ENCODE measurements around the gene EP400. TPM values are rescaled to one million over a fixed set of nuclear protein-coding genes. Genes with fewer than 3 reads are reported as not detected.
A peak's percentile ranks its signal among the peaks of the same experiment; 100 is the strongest.

EP400 gene
- total and polyA plus RNA-seq, 2 of the 13 experiments (the other 11 are each of a cell fraction or from before 2014, with no cell fraction given): 4.9 to 5.0 TPM

DNA sequence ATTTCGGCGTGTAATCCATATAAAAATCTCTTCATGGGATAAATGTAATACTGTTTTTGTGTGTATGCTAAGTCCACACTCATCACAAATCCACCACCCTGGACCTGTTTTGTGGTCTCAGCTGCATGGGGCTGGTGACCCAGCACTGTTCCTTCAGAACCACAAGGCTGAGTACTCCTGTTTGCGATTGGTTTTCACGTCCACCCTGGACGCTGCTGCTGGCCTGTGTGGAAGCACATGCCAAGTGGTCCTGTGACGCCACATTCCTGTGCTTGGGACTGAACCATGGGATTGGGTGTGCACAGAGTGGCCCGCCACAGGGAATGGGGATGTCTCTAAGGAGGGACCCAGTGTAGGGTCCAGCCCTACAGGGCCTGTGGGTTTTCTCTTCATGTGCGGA is 16.4 kb upstream of the EP400 start:
- in situ Hi-C loops (cut with HindIII; ENCODE audit: extremely low pct_ligation_motif_present, low pct_unique_long_range_greater_than_20kb) (no loop called here), intact Hi-C loops (cut with micrococcal nuclease; ENCODE audit: unreplicated experiment) (no loop called here)
- WGBS (ENCODE audit: low lambda C conversion rate): 99% methylated on average over 8 of the region's 8 CpGs
- H3K27ac ChIP-seq (ENCODE audit: extremely low read length, insufficient read depth, low read length): no peak overlapping the region
- peaks cover 18 to 39% of the 10 kb centered on the region in 2 experiments for H3K36me3 ChIP-seq (replicated peaks in 1 of 2; ENCODE audit: control insufficient read depth in 1 of 2, insufficient read depth in 2 of 2, low read length in 2 of 2)
- no peak overlapping the region for H3K4me3 ChIP-seq (replicated peaks in 1 of 3; ENCODE audit: insufficient read depth in 1 of 3, low read depth in 2 of 3, low read length in 3 of 3)
- no peak overlapping the region for H3K4me2 ChIP-seq (ENCODE audit: low read depth, low read length)
- ChIA-PET POLR2A (no interaction called here), CTCF (ENCODE audit: low intra/inter-chr PET ratio, low total read pairs) (no interaction called here)
- DNase-seq (ENCODE audit: low spot score): no peak
- BruUV-seq (replicated peaks): TSS peak; percentile 17
- H3K4me1 ChIP-seq (ENCODE audit: insufficient read depth, low read length): peaks cover 12% of the 10 kb centered on the region
- H2AFZ ChIP-seq (ENCODE audit: low read length): no peak overlapping the region
- H3K9ac ChIP-seq (ENCODE audit: insufficient read depth, low read depth, low read length): no peak overlapping the region
- H4K20me1 ChIP-seq (ENCODE audit: insufficient read depth, low read length): peaks cover 2% of the 10 kb centered on the region; the same call in 1 of the 2 replicates
- H3K9me3 ChIP-seq (ENCODE audit: low read length): no peaks in the 10 kb centered on the region
- no peaks in the 10 kb centered on the region for H3K27me3 ChIP-seq (ENCODE audit: control insufficient read depth in 1 of 2, insufficient read depth in 2 of 2, low read length in 2 of 2)
- H3K79me2 ChIP-seq (ENCODE audit: insufficient read depth, low read length): peaks cover 16% of the 10 kb centered on the region
- ATAC-seq: no peak
- TF ChIP-seq ESRRA (CRISPR knock-in tag; IDR thresholded peaks at IDR 0.05; ENCODE audit: low read depth) (no peak), PHF21A (CRISPR knock-in tag; IDR thresholded peaks at IDR 0.05) (no peak), ZNF83 (CRISPR knock-in tag; IDR thresholded peaks at IDR 0.05; ENCODE audit: borderline replicate concordance) (no peak), ZNF749 (CRISPR knock-in tag; IDR thresholded peaks at IDR 0.05; ENCODE audit: borderline replicate concordance) (no peak), PHB2 (IDR thresholded peaks at IDR 0.05; ENCODE audit: partially characterized antibody) (no peak), HNRNPH1 (optimal IDR thresholded peaks at IDR 0.05; ENCODE audit: low read depth, low read length) (no peak), ZNF7 (CRISPR knock-in tag; IDR thresholded peaks at IDR 0.05) (no peak), ZNF451 (CRISPR knock-in tag; IDR thresholded peaks at IDR 0.05) (no peak), SRSF9 (IDR thresholded peaks at IDR 0.05; ENCODE audit: borderline replicate concordance, insufficient read depth, low read depth, low read length, poor library complexity, severe bottlenecking) (no peak), REXO4 (CRISPR knock-in tag; IDR thresholded peaks at IDR 0.05; ENCODE audit: borderline replicate concordance) (no peak)
- FAIRE-seq: no peak

DNA sequence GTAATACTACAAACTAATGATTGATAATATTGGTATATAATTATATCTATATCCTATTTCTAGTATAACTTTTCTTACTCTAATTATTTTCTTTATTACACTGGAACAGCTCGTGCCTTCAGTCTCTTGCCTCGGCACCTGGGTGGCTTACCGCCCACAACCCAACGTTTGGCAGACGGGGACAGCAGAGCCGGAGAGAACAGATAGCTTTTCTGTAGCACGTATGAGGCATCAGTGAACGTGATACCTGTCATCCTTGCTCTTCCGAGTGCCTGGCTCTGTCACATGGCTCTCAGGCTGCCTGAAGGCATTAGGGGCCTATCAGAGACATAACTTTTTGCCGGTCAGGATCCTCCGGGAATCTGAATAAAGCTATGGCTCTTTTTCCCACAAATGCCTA is 15.2 kb upstream of the EP400 start:
- ATAC-seq: no peak
- WGBS (ENCODE audit: low lambda C conversion rate): 92% methylated on average over 11 of the region's 11 CpGs
- Histone ChIP-seq H3K27ac (ENCODE audit: extremely low read length, insufficient read depth, low read length) (no peak overlapping the region), H3K4me3 (replicated peaks in 1 of 3; ENCODE audit: insufficient read depth in 1 of 3, low read depth in 2 of 3, low read length in 3 of 3) (no peak overlapping the region), H3K4me1 (ENCODE audit: insufficient read depth, low read length) (peaks cover 12% of the 10 kb centered on the region), H3K79me2 (ENCODE audit: insufficient read depth, low read length) (peaks cover 16% of the 10 kb centered on the region), H4K20me1 (ENCODE audit: insufficient read depth, low read length) (peaks cover 2% of the 10 kb centered on the region; the same call in 1 of the 2 replicates), H2AFZ (ENCODE audit: low read length) (no peak overlapping the region), H3K36me3 (replicated peaks in 1 of 2; ENCODE audit: control insufficient read depth in 1 of 2, insufficient read depth in 2 of 2, low read length in 2 of 2) (peaks cover 21 to 46% of the 10 kb centered on the region in 2 experiments), H3K9me3 (ENCODE audit: low read length) (no peaks in the 10 kb centered on the region), H3K27me3 (ENCODE audit: control insufficient read depth in 1 of 2, insufficient read depth in 2 of 2, low read length in 2 of 2) (no peaks in the 10 kb centered on the region), H3K9ac (ENCODE audit: insufficient read depth, low read depth, low read length) (no peak overlapping the region), H3K4me2 (ENCODE audit: low read depth, low read length) (no peak overlapping the region)
- CTCF ChIA-PET (ENCODE audit: low intra/inter-chr PET ratio, low total read pairs): no interaction called here
- no peak for DNase-seq (ENCODE audit: low spot score)
- no peak for FAIRE-seq
- intact Hi-C loops (cut with micrococcal nuclease; ENCODE audit: unreplicated experiment): no loop called here
- in situ Hi-C loops (cut with HindIII; ENCODE audit: extremely low pct_ligation_motif_present, low pct_unique_long_range_greater_than_20kb): no loop called here
- no TSS peak for BruUV-seq (replicated peaks)
- POLR2A ChIA-PET: no interaction called here
- TF ChIP-seq ZSCAN5A (CRISPR knock-in tag; IDR thresholded peaks at IDR 0.05; ENCODE audit: borderline replicate concordance) (no peak), CREB3 (CRISPR knock-in tag; IDR thresholded peaks at IDR 0.05) (no peak), ZNF562 (CRISPR knock-in tag; IDR thresholded peaks at IDR 0.05; ENCODE audit: borderline replicate concordance) (no peak), ZBTB3 (CRISPR knock-in tag; IDR thresholded peaks at IDR 0.05; ENCODE audit: borderline replicate concordance, low read depth) (no peak)
